ENCODE measurements around the gene CAMTA1. TPM values are rescaled to one million over a fixed set of nuclear protein-coding genes. Genes with fewer than 3 reads are reported as not detected.

CAMTA1 gene
- total RNA-seq, 1 donor from 2014 or later, result 77.6 TPM

- no peaks in the 10 kb centered on the region for H3K36me3 ChIP-seq (ENCODE audit: insufficient read depth, low read length)
- no peak overlapping the region for H3K4me3 ChIP-seq (ENCODE audit: insufficient read depth, low read depth, low read length)
- H3K79me2 ChIP-seq (ENCODE audit: insufficient read depth, low read length), result no peaks in the 10 kb centered on the region
- Mint-ChIP-seq H3K36me3 (ENCODE audit: low read depth, unreplicated experiment) (no peaks in the 10 kb centered on the region), H3K9me3 (ENCODE audit: unreplicated experiment) (no peaks in the 10 kb centered on the region), H3K27me3 (ENCODE audit: low read depth, unreplicated experiment) (peaks cover 32% of the 10 kb centered on the region), H3K27ac (ENCODE audit: unreplicated experiment) (no peak overlapping the region), H3K4me3 (ENCODE audit: unreplicated experiment) (no peak overlapping the region), H3K4me1 (ENCODE audit: low read depth, unreplicated experiment) (no peaks in the 10 kb centered on the region)
- no peak for TF ChIP-seq EZH2 (IDR thresholded peaks at IDR 0.05; ENCODE audit: insufficient read depth, low read length)
- no peak for TF ChIP-seq CTCF (IDR thresholded peaks at IDR 0.05; ENCODE audit: insufficient read depth, low read depth, low read length)
- H3K27me3 ChIP-seq (ENCODE audit: insufficient read depth, low read length), result no peaks in the 10 kb centered on the region
- H3K4me2 ChIP-seq (ENCODE audit: low read length), result no peak overlapping the region
- no peak overlapping the region for H3K9ac ChIP-seq (ENCODE audit: low read length)
- H3K4me1 ChIP-seq (ENCODE audit: insufficient read depth, low read length), result no peaks in the 10 kb centered on the region
- H3K27ac ChIP-seq (ENCODE audit: low read depth, low read length), result no peak overlapping the region
- no peak overlapping the region for H2AFZ ChIP-seq (ENCODE audit: low read depth, low read length)
- DNase-seq (ENCODE audit: low read depth), result no peak
- H4K20me1 ChIP-seq (ENCODE audit: insufficient read depth, low read length), result no peaks in the 10 kb centered on the region
- no peaks in the 10 kb centered on the region for H3K9me3 ChIP-seq (ENCODE audit: insufficient read depth, low read depth, low read length)
- no peak for FAIRE-seq
These were observed 450.7 kb downstream of the CAMTA1 start for GRCh38 chr1:7235871-7236517.

DNA sequence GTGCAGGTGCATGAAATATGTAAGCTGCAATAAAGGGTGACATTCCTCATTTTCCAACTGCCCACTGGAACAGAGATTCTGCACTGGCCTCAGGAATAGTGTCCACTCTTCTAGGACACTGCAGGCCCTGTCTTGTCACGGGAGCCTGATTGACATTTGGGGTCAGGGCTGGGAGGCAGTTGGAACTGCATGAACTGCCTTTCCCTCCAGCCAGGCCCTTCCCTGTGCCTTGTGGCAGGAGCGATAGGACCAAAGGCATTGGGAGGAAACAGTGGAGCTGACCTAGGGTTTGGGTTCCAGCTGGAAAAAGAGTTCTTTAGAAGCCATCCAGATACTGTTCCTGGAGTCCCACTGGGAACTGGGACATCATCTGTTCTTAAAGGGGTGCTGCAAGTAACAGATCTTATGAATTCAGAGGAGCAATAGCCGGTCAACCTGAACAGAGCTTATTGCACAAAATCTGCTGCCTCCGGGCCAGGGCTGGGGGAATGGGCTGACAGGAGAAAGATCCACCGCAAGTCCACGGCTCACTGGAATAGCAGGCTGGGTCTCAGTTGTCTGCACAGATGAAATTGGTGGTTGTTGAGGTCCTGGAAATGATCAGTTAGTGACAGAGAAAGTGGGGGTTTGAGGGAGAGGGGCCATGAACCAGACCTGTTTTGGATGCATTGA is 451.7 kb downstream of the CAMTA1 start:
- Histone ChIP-seq H3K79me2 (ENCODE audit: insufficient read depth, low read length) (no peaks in the 10 kb centered on the region), H3K4me2 (ENCODE audit: low read length) (no peak overlapping the region), H3K27ac (ENCODE audit: low read depth, low read length) (no peak overlapping the region), H3K4me1 (ENCODE audit: insufficient read depth, low read length) (no peaks in the 10 kb centered on the region), H3K4me3 (ENCODE audit: insufficient read depth, low read depth, low read length) (no peak overlapping the region), H4K20me1 (ENCODE audit: insufficient read depth, low read length) (no peaks in the 10 kb centered on the region), H2AFZ (ENCODE audit: low read depth, low read length) (no peak overlapping the region), H3K36me3 (ENCODE audit: insufficient read depth, low read length) (no peaks in the 10 kb centered on the region), H3K27me3 (ENCODE audit: insufficient read depth, low read length) (no peaks in the 10 kb centered on the region), H3K9me3 (ENCODE audit: insufficient read depth, low read depth, low read length) (no peaks in the 10 kb centered on the region), H3K9ac (ENCODE audit: low read length) (no peak overlapping the region)
- no peak overlapping the region for H3K4me3 Mint-ChIP-seq (ENCODE audit: unreplicated experiment)
- H3K4me1 Mint-ChIP-seq (ENCODE audit: low read depth, unreplicated experiment), result no peaks in the 10 kb centered on the region
- peaks cover 30% of the 10 kb centered on the region for H3K27me3 Mint-ChIP-seq (ENCODE audit: low read depth, unreplicated experiment)
- no peak for FAIRE-seq
- no peaks in the 10 kb centered on the region for H3K36me3 Mint-ChIP-seq (ENCODE audit: low read depth, unreplicated experiment)
- TF ChIP-seq CTCF (IDR thresholded peaks at IDR 0.05; ENCODE audit: insufficient read depth, low read depth, low read length), result no peak
- no peak overlapping the region for H3K27ac Mint-ChIP-seq (ENCODE audit: unreplicated experiment)
- no peaks in the 10 kb centered on the region for H3K9me3 Mint-ChIP-seq (ENCODE audit: unreplicated experiment)
- DNase-seq (ENCODE audit: low read depth), result no peak

GRCh38 chr1:7247158-7247557 is 461.9 kb downstream of the CAMTA1 start:
- no peak overlapping the region for H3K27ac ChIP-seq (ENCODE audit: low read depth, low read length)
- H3K36me3 Mint-ChIP-seq (ENCODE audit: low read depth, unreplicated experiment), result no peaks in the 10 kb centered on the region
- no peak overlapping the region for H3K4me3 ChIP-seq (ENCODE audit: insufficient read depth, low read depth, low read length)
- H3K36me3 ChIP-seq (ENCODE audit: insufficient read depth, low read length), result no peaks in the 10 kb centered on the region
- FAIRE-seq (no peak), DNase-seq (ENCODE audit: low read depth) (no peak)
- peaks cover 2% of the 10 kb centered on the region for H3K27me3 Mint-ChIP-seq (ENCODE audit: low read depth, unreplicated experiment)
- no peak overlapping the region for H3K4me2 ChIP-seq (ENCODE audit: low read length)
- peaks cover 14% of the 10 kb centered on the region for H3K4me1 ChIP-seq (ENCODE audit: insufficient read depth, low read length)
- no peaks in the 10 kb centered on the region for H3K4me1 Mint-ChIP-seq (ENCODE audit: low read depth, unreplicated experiment)
- H3K9me3 Mint-ChIP-seq (ENCODE audit: unreplicated experiment), result no peaks in the 10 kb centered on the region
- H4K20me1 ChIP-seq (ENCODE audit: insufficient read depth, low read length), result no peaks in the 10 kb centered on the region
- no peaks in the 10 kb centered on the region for H3K27me3 ChIP-seq (ENCODE audit: insufficient read depth, low read length)
- peak overlapping the region; percentile 62 for H2AFZ ChIP-seq (ENCODE audit: low read depth, low read length)
- no peak overlapping the region for H3K9ac ChIP-seq (ENCODE audit: low read length)
- H3K4me3 Mint-ChIP-seq (ENCODE audit: unreplicated experiment), result no peak overlapping the region
- no peaks in the 10 kb centered on the region for H3K79me2 ChIP-seq (ENCODE audit: insufficient read depth, low read length)
- H3K9me3 ChIP-seq (ENCODE audit: insufficient read depth, low read depth, low read length), result no peaks in the 10 kb centered on the region
- H3K27ac Mint-ChIP-seq (ENCODE audit: unreplicated experiment), result no peak overlapping the region
- TF ChIP-seq EZH2 (IDR thresholded peaks at IDR 0.05; ENCODE audit: insufficient read depth, low read length) (no peak), CTCF (IDR thresholded peaks at IDR 0.05; ENCODE audit: insufficient read depth, low read depth, low read length) (no peak)

Data from astrocyte (in vitro differentiated cells and primary cell).